Measurements from ENCODE around the gene MLPH. TPM values are rescaled to one million over a fixed set of nuclear protein-coding genes. Genes with fewer than 3 reads are reported as not detected.

MLPH gene
- total and polyA plus RNA-seq, 2 of the 4 experiments (the other 2 are of a cell fraction): 13.8 to 21.6 TPM

DNA sequence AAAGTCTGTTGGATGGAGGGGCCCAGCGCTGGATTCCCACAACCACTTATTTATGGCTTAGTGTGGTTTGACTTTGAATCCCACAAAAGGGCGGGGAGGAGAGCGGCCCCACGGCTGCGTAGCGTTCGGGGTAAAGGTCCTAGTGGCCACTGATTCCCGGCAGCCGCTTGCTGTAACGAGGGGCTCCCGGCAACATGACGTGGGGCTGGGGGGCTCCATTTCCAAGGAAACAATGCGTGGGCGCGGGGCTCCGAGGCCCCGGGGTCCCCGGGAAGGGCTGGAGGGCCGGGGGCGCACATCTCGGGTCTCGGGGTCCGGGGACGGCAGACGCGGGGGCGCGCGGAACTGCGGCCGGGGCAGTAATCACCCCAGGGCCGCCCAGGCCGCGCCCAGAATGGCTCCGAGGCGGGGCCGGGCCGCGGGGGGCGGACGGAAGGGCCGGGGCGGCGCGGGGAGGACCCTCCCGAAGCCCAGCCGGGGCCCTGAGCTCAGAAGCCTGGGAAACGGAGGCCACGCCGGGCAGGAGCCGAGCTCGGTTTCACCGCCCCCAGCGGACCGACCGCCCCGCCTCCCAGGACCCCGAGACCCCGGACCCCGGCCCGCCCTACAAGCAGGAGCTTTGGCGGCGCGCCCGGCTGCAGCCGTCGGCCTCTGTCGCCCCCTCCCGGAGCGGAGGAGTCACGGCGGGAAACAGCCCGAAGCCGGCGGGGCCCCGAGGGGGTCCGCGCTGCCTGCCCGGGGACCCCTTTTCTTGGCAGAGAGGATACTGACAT lies 11.9 kb upstream of the MLPH start:
- Histone ChIP-seq H2BK15ac (ENCODE audit: low read depth, low read length) (peak overlapping the region; percentile 93), H3K36me3 (ENCODE audit: control insufficient read depth, insufficient read depth, low read length) (no peaks in the 10 kb centered on the region), H2AFZ (replicated peaks; ENCODE audit: low read length, poor library complexity) (peak overlapping the region; percentile 91), H2BK120ac (ENCODE audit: low read depth, low read length) (peak overlapping the region; percentile 97), H4K91ac (ENCODE audit: insufficient read depth, low read depth, low read length) (peak overlapping the region; percentile 92), H3K9me1 (ENCODE audit: insufficient read depth, low read length) (peaks cover 15% of the 10 kb centered on the region), H3K18ac (ENCODE audit: low read depth, low read length) (peak overlapping the region; percentile 78), H3K23ac (ENCODE audit: low read depth, low read length) (peak overlapping the region; percentile 80), H3K9me3 (ENCODE audit: control insufficient read depth, insufficient read depth, low read length) (no peaks in the 10 kb centered on the region), H2BK5ac (ENCODE audit: low read depth, low read length, poor library complexity, severe bottlenecking) (peak overlapping the region; percentile 85), H2BK20ac (ENCODE audit: low read depth, low read length) (peak overlapping the region; percentile 94), H3K56ac (ENCODE audit: extremely low read depth, insufficient read depth, low read length) (peak overlapping the region; percentile 73), H4K8ac (ENCODE audit: low read depth in 2 of 2, low read length in 2 of 2) (peak overlapping the region; percentile 84 to 93), H3K79me1 (ENCODE audit: low read depth in 1 of 2, low read length in 2 of 2) (peaks cover 0 to 25% of the 10 kb centered on the region in 2 experiments; a peak in 2 of 4 replicates), H3K4ac (ENCODE audit: low read depth, low read length) (peak overlapping the region; percentile 96), H3K14ac (replicated peaks; ENCODE audit: low read depth, low read length) (peak overlapping the region; percentile 95), H3K4me2 (ENCODE audit: low read depth, low read length) (peak overlapping the region; percentile 88), H3K4me1 (ENCODE audit: control insufficient read depth, insufficient read depth, low read length) (peaks cover 20% of the 10 kb centered on the region), H3K9ac (ENCODE audit: low read depth, low read length) (peak overlapping the region; percentile 85), H3K27ac (ENCODE audit: insufficient read depth, low read length) (peak overlapping the region; percentile 95), H3K27me3 (ENCODE audit: control insufficient read depth, insufficient read depth, low read length) (no peaks in the 10 kb centered on the region), H4K20me1 (ENCODE audit: insufficient read depth, low read length) (no peaks in the 10 kb centered on the region), H2AK5ac (ENCODE audit: low read depth, low read length) (peak overlapping the region; percentile 97), H4K5ac (ENCODE audit: low read depth, low read length) (peak overlapping the region; percentile 60), H3K4me3 (ENCODE audit: insufficient read depth, low read depth, low read length) (peak overlapping the region; percentile 43), H2AK9ac (replicated peaks; ENCODE audit: low read depth, low read length, poor library complexity) (peak overlapping the region; percentile 98)
- BruUV-seq (replicated peaks): no TSS peak
- in situ Hi-C loops (cut with MboI; ENCODE audit: low sequenced_read_pairs): loop anchor here (5.0 to 10.0 kb wide), 2 partner anchors 53 to 320 kb away; no protein-coding TSS in a partner anchor
- WGBS, 2 experiments (ENCODE audit: extremely low coverage in 2 of 2, insufficient read length in 1 of 2): 0% methylated on average over 43 of the region's 79 CpGs; no CpG with 5 or more reads in 1 of the 2 experiments
- CTCF ChIA-PET: interaction anchor here (0.6 to 2.7 kb wide), 9 partner anchors 10 to 112 kb away, joined by 3 to 12 read pairs (median 3); no protein-coding TSS in a partner anchor
- dilution Hi-C loops (cut with HindIII; ENCODE audit: low sequenced_read_pairs, unreplicated experiment): no loop called here
- TF ChIP-seq RAD21 (IDR thresholded peaks at IDR 0.05; ENCODE audit: low read length) (peak; percentile 71), MAZ (IDR thresholded peaks at IDR 0.05; ENCODE audit: borderline replicate concordance, low read depth, low read length) (peak; percentile 46; the same call in 1 of the 2 replicates), POLR2A (IDR thresholded peaks at IDR 0.05; ENCODE audit: low read depth, low read length) (peak; percentile 51), SMC3 (IDR thresholded peaks at IDR 0.05; ENCODE audit: low read depth, low read length) (peak; percentile 49), NFE2L2 (IDR thresholded peaks at IDR 0.05; ENCODE audit: low read depth, low read length) (no peak)
- TF ChIP-seq, protein P1, sequence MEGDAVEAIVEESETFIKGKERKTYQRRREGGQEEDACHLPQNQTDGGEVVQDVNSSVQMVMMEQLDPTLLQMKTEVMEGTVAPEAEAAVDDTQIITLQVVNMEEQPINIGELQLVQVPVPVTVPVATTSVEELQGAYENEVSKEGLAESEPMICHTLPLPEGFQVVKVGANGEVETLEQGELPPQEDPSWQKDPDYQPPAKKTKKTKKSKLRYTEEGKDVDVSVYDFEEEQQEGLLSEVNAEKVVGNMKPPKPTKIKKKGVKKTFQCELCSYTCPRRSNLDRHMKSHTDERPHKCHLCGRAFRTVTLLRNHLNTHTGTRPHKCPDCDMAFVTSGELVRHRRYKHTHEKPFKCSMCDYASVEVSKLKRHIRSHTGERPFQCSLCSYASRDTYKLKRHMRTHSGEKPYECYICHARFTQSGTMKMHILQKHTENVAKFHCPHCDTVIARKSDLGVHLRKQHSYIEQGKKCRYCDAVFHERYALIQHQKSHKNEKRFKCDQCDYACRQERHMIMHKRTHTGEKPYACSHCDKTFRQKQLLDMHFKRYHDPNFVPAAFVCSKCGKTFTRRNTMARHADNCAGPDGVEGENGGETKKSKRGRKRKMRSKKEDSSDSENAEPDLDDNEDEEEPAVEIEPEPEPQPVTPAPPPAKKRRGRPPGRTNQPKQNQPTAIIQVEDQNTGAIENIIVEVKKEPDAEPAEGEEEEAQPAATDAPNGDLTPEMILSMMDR (conservative IDR thresholded peaks at IDR 0.05; ENCODE audit: low read depth, low read length): peak; percentile 85
- DNase-seq (peak; percentile 77), ATAC-seq (ENCODE audit: low read depth) (peak; percentile 93)
- intact Hi-C loops (cut with micrococcal nuclease): loop anchor here (1.0 to 10.0 kb wide), 4 partner anchors 36 to 350 kb away; no protein-coding TSS in a partner anchor
- POLR2A ChIA-PET (ENCODE audit: unreplicated experiment): interaction anchor here (0.5 to 2.6 kb wide), 6 partner anchors 30 to 90 kb away, joined by 3 to 12 read pairs (median 4); partner anchors contain the start of gene COL6A3

Measured in IMR-90 (cell line).